Neural cell (in vitro differentiated cells): Measurements from ENCODE around the gene BTBD1. TPM values are rescaled to one million over a fixed set of nuclear protein-coding genes. Genes with fewer than 3 reads are reported as not detected.

Experiments
- H2AFZ ChIP-seq: fragments of 200-600, 300-800 bp; sonication (generic), shearing (Covaris generic); 2 replicates; pipeline ENCODE4 v1.6.0; 2014; ENCODE audit warnings: low read depth, mild to moderate bottlenecking, antibody characterized with exemption, low read length, moderate library complexity
- H3F3A ChIP-seq: fragments of 200-600 bp; shearing (Covaris generic); 2 replicates; pipeline ENCODE4 v1.6.1; 2016; ENCODE audit warnings: mild to moderate bottlenecking, moderate library complexity, mixed read lengths, antibody characterized with exemption, low read length; ENCODE audit not compliant: insufficient read depth, poor library complexity, severe bottlenecking
- H3K27ac ChIP-seq: fragments of 200-600, 300-800 bp; sonication (generic), shearing (Covaris generic); 2 replicates; pipeline ENCODE4 v1.5.1; 2014; ENCODE audit warnings: mild to moderate bottlenecking, low read length, moderate library complexity
- H3K27me3 ChIP-seq: fragments of 300-800, 200-600 bp; sonication (generic), shearing (Covaris generic); 2 replicates; pipeline ENCODE4 v1.6.0; 2014; ENCODE audit warnings: mild to moderate bottlenecking, low read depth, low read length, moderate library complexity; ENCODE audit not compliant: insufficient read depth
- H3K36me3 ChIP-seq: fragments of 300-800, 200-600 bp; sonication (generic), shearing (Covaris generic); 2 replicates; pipeline ENCODE4 v1.5.1; 2014; ENCODE audit warnings: mild to moderate bottlenecking, antibody characterized with exemption, low read length, moderate library complexity; ENCODE audit not compliant: insufficient read depth
- H3K4me2 ChIP-seq: fragments of 300-800, 200-600 bp; sonication (generic), shearing (Covaris generic); 2 replicates; pipeline ENCODE4 v1.6.0; 2014; ENCODE audit warnings: mild to moderate bottlenecking, low read length
- H3K4me3 ChIP-seq: fragments of 300-800, 200-600 bp; sonication (generic), shearing (Covaris generic); 2 replicates; pipeline ENCODE4 v1.5.1; 2014; ENCODE audit warnings: mild to moderate bottlenecking, low read length, moderate library complexity
- H3K79me2 ChIP-seq: fragments of 200-600 bp; shearing (Covaris generic); replicated peaks from 2 replicates; pipeline ENCODE4 v1.6.0; 2014; ENCODE audit warnings: mild to moderate bottlenecking, low read length, moderate library complexity; ENCODE audit not compliant: insufficient read depth
- H3K9ac ChIP-seq: fragments of 300-800, 200-600 bp; sonication (generic), shearing (Covaris generic); 2 replicates; pipeline ENCODE4 v1.6.1; 2016; ENCODE audit warnings: mild to moderate bottlenecking, low read length, mixed read lengths
- H3K9me2 ChIP-seq: fragments of 200-600 bp; shearing (Covaris generic); 2 replicates; pipeline ENCODE4 v1.6.1; 2016; ENCODE audit warnings: mild to moderate bottlenecking, low read length, mixed read lengths; ENCODE audit not compliant: insufficient read depth
- H3K9me3 ChIP-seq: fragments of 200-600, 300-800 bp; sonication (generic), shearing (Covaris generic); 2 replicates; pipeline ENCODE4 v1.6.1; 2016; ENCODE audit warnings: mild to moderate bottlenecking, mixed run types, low read length, moderate library complexity, mixed read lengths
- H4K20me1 ChIP-seq: fragments of 200-600 bp; shearing (Covaris generic); 2 replicates; pipeline ENCODE4 v1.6.1; 2016; ENCODE audit warnings: mild to moderate bottlenecking, mixed run types; ENCODE audit not compliant: insufficient read depth
- CTCF ChIP-seq: fragments of 450-650 bp; IDR thresholded peaks from 2 replicates; pipeline ENCODE4 v1.5.1; 2014; ENCODE audit warnings: antibody characterized with exemption, mild to moderate bottlenecking, moderate library complexity; ENCODE audit not compliant: poor library complexity, severe bottlenecking
- EP300 ChIP-seq: fragments of 450-650 bp; conservative IDR thresholded peaks from 2 replicates; pipeline ENCODE4 v1.6.1; 2014; ENCODE audit warnings: antibody characterized with exemption, mild to moderate bottlenecking, moderate library complexity; ENCODE audit not compliant: poor library complexity, severe bottlenecking
- EZH2 ChIP-seq: fragments of 200-600, 300-800 bp; shearing (Covaris generic), sonication (generic); IDR thresholded peaks from 2 replicates; pipeline ENCODE4 v1.6.1; 2014; ENCODE audit warnings: antibody characterized with exemption, low read length, borderline replicate concordance, mild to moderate bottlenecking; ENCODE audit not compliant: insufficient read depth, poor library complexity, severe bottlenecking
- MXI1 ChIP-seq: fragments of 450-650 bp; conservative IDR thresholded peaks from 2 replicates; pipeline ENCODE4 v1.6.1; 2014; ENCODE audit warnings: antibody characterized with exemption, mild to moderate bottlenecking; ENCODE audit not compliant: poor library complexity, severe bottlenecking
- POLR2AphosphoS5 ChIP-seq: IDR thresholded peaks from 2 replicates; pipeline ENCODE4 v1.6.1; 2012
- RAD21 ChIP-seq: fragments of 450-650 bp; conservative IDR thresholded peaks from 2 replicates; pipeline ENCODE4 v1.6.1; 2014; ENCODE audit warnings: antibody characterized with exemption, mild to moderate bottlenecking, moderate library complexity
- REST ChIP-seq: IDR thresholded peaks from 2 replicates; pipeline ENCODE4 v1.6.1; 2012; ENCODE audit warnings: borderline replicate concordance
- SMC3 ChIP-seq: fragments of 450-650 bp; conservative IDR thresholded peaks from 2 replicates; pipeline ENCODE4 v1.6.1; 2014; ENCODE audit warnings: antibody characterized with exemption, mild to moderate bottlenecking, moderate library complexity; ENCODE audit not compliant: poor library complexity
- TAF1 ChIP-seq: IDR thresholded peaks from 2 replicates; pipeline ENCODE4 v1.6.1; 2012; ENCODE audit warnings: low read depth
- polyA plus RNA-seq: library from polyadenylated mRNA; depleted of rRNA; stranded (reverse); fragments of >200 nt; gene quantifications from 2 replicates; pipeline ENCODE4 v1.2.3, GENCODE V29; 2014

The BTBD1 gene
- polyA plus RNA-seq, 1 donor from 2014 or later, result 153 TPM

- Histone ChIP-seq H3K79me2 (no peaks in the 10 kb centered on the region), H3K4me3 (no peak overlapping the region), H3K36me3 (peaks cover 5% of the 10 kb centered on the region), H3F3A (no peaks in the 10 kb centered on the region), H3K9me2 (no peaks in the 10 kb centered on the region), H3K27me3 (peaks cover 25% of the 10 kb centered on the region), H3K9me3 (no peaks in the 10 kb centered on the region), H2AFZ (no peak overlapping the region), H3K4me2 (no peak overlapping the region), H4K20me1 (no peaks in the 10 kb centered on the region), H3K27ac (no peak overlapping the region), H3K9ac (no peak overlapping the region)
- TF ChIP-seq POLR2AphosphoS5, result no peak
- no peak for TF ChIP-seq REST
- TF ChIP-seq CTCF, result no peak
- no peak for TF ChIP-seq EZH2
- no peak for TF ChIP-seq MXI1
- TF ChIP-seq RAD21, result no peak
- no peak for TF ChIP-seq SMC3
- no peak for TF ChIP-seq TAF1
- no peak for TF ChIP-seq EP300
These were observed 42.5 kb upstream of the BTBD1 start for GRCh38 chr15:83109532-83109931.

- H3K36me3 ChIP-seq, result peaks cover 5% of the 10 kb centered on the region
- no peak overlapping the region for H3K4me3 ChIP-seq
- H3K9me3 ChIP-seq, result no peaks in the 10 kb centered on the region
- TF ChIP-seq POLR2AphosphoS5 (no peak), SMC3 (no peak)
- no peaks in the 10 kb centered on the region for H3K79me2 ChIP-seq
- no peak overlapping the region for H2AFZ ChIP-seq
- no peaks in the 10 kb centered on the region for H3F3A ChIP-seq
- no peak overlapping the region for H3K27ac ChIP-seq
- no peaks in the 10 kb centered on the region for H4K20me1 ChIP-seq
- no peak overlapping the region for H3K4me2 ChIP-seq
- H3K27me3 ChIP-seq, result peaks cover 25% of the 10 kb centered on the region
- H3K9me2 ChIP-seq, result no peaks in the 10 kb centered on the region
- H3K9ac ChIP-seq, result no peak overlapping the region
These were observed 41.5 kb upstream of the BTBD1 start for GRCh38 chr15:83108266-83109219.
